ENCODE measurements around the gene EBPL.
A peak's percentile ranks its signal among the peaks of the same experiment; 100 is the strongest.

The EBPL gene

DNA sequence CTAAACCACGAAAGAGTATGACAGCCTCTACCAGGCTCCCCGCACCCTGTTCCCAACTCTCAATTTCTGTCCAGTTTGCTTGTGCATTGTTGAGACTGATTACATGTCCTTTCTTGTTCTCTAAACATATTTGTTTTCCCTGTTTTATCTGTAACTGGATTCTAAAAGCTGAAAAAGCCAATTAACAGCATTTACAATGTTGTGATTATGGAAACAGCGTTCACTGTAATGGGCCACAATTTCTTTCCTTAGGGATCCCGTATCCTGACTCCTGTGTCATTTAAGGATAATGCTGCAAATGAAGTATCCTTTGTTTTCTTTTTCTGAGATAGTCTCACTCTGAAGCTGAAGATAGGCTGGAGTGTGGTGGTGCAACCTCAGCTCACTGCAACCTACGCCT, 20.5 kb downstream of the EBPL start (continued):
- TF ChIP-seq CSDC2 (CRISPR knock-in tag; IDR thresholded peaks at IDR 0.05): no peak
- TF ChIP-seq, protein P1, sequence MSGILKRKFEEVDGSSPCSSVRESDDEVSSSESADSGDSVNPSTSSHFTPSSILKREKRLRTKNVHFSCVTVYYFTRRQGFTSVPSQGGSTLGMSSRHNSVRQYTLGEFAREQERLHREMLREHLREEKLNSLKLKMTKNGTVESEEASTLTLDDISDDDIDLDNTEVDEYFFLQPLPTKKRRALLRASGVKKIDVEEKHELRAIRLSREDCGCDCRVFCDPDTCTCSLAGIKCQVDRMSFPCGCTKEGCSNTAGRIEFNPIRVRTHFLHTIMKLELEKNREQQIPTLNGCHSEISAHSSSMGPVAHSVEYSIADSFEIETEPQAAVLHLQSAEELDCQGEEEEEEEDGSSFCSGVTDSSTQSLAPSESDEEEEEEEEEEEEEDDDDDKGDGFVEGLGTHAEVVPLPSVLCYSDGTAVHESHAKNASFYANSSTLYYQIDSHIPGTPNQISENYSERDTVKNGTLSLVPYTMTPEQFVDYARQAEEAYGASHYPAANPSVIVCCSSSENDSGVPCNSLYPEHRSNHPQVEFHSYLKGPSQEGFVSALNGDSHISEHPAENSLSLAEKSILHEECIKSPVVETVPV (CRISPR knock-in tag; IDR thresholded peaks at IDR 0.05): no peak
- no peak for TF ChIP-seq CREB5 (CRISPR knock-in tag; IDR thresholded peaks at IDR 0.05; ENCODE audit: low read depth)
- no peak for TF ChIP-seq ZFP3 (CRISPR knock-in tag; IDR thresholded peaks at IDR 0.05)
- no peak for TF ChIP-seq PPARA (CRISPR knock-in tag; IDR thresholded peaks at IDR 0.05; ENCODE audit: borderline replicate concordance)
- no peak for TF ChIP-seq ZC3H10 (CRISPR knock-in tag; IDR thresholded peaks at IDR 0.05)
- TF ChIP-seq BACH2 (CRISPR knock-in tag; IDR thresholded peaks at IDR 0.05; ENCODE audit: borderline replicate concordance): no peak

GRCh38 chr13:49669735-49670309, 21.5 kb downstream of the EBPL start:
- peak; percentile 62; the same call in 1 of the 2 replicates for TF ChIP-seq ZNF70 (CRISPR knock-in tag; IDR thresholded peaks at IDR 0.05)
- TF ChIP-seq, protein P1 (CRISPR knock-in tag; IDR thresholded peaks at IDR 0.05): no peak
- peak; percentile 99 for ATAC-seq

DNA sequence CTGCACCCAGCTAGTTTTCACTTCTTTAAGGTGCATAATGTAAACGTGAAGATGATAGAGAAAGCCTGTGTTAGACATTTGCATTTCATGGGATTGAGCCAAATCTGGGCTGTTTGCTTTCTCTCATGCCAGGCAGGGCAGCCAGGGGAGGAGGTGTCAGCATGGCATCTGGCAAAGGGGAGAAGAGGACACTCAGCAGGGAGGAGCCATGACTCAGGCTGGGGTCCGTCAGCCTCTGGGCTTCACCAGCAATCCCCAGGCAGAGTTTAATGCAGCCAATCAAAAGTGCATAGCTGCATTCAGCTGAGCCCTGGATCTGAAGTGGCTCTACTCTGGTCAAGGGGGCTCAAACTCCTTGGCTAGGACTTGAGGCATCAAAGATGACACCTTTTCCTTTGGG, 23.5 kb downstream of the EBPL start:
- ATAC-seq: peak; percentile 77
- TF ChIP-seq OSR1 (CRISPR knock-in tag; IDR thresholded peaks at IDR 0.05) (no peak), GLIS3 (CRISPR knock-in tag; IDR thresholded peaks at IDR 0.05) (no peak), TCF4 (CRISPR knock-in tag; IDR thresholded peaks at IDR 0.05; ENCODE audit: borderline replicate concordance) (no peak), SNAI2 (CRISPR knock-in tag; IDR thresholded peaks at IDR 0.05) (no peak), RARB (CRISPR knock-in tag; IDR thresholded peaks at IDR 0.05) (no peak), ARNTL (CRISPR knock-in tag; IDR thresholded peaks at IDR 0.05; ENCODE audit: borderline replicate concordance, low read depth) (no peak), PPARA (CRISPR knock-in tag; IDR thresholded peaks at IDR 0.05; ENCODE audit: borderline replicate concordance) (no peak), BACH2 (CRISPR knock-in tag; IDR thresholded peaks at IDR 0.05; ENCODE audit: borderline replicate concordance) (no peak), ZNF70 (CRISPR knock-in tag; IDR thresholded peaks at IDR 0.05) (no peak), ESRRG (CRISPR knock-in tag; IDR thresholded peaks at IDR 0.05) (no peak), ZNF565 (CRISPR knock-in tag; conservative IDR thresholded peaks at IDR 0.05; ENCODE audit: low read depth) (no peak), ZNF8 (CRISPR knock-in tag; IDR thresholded peaks at IDR 0.05) (no peak), ISL1 (CRISPR knock-in tag; IDR thresholded peaks at IDR 0.05) (no peak), ZFP3 (CRISPR knock-in tag; IDR thresholded peaks at IDR 0.05) (no peak), ZFP30 (CRISPR knock-in tag; IDR thresholded peaks at IDR 0.05) (no peak), ZC3H10 (CRISPR knock-in tag; IDR thresholded peaks at IDR 0.05) (no peak)
- TF ChIP-seq, protein P1 (CRISPR knock-in tag; IDR thresholded peaks at IDR 0.05): no peak
- TF ChIP-seq, protein P2, sequence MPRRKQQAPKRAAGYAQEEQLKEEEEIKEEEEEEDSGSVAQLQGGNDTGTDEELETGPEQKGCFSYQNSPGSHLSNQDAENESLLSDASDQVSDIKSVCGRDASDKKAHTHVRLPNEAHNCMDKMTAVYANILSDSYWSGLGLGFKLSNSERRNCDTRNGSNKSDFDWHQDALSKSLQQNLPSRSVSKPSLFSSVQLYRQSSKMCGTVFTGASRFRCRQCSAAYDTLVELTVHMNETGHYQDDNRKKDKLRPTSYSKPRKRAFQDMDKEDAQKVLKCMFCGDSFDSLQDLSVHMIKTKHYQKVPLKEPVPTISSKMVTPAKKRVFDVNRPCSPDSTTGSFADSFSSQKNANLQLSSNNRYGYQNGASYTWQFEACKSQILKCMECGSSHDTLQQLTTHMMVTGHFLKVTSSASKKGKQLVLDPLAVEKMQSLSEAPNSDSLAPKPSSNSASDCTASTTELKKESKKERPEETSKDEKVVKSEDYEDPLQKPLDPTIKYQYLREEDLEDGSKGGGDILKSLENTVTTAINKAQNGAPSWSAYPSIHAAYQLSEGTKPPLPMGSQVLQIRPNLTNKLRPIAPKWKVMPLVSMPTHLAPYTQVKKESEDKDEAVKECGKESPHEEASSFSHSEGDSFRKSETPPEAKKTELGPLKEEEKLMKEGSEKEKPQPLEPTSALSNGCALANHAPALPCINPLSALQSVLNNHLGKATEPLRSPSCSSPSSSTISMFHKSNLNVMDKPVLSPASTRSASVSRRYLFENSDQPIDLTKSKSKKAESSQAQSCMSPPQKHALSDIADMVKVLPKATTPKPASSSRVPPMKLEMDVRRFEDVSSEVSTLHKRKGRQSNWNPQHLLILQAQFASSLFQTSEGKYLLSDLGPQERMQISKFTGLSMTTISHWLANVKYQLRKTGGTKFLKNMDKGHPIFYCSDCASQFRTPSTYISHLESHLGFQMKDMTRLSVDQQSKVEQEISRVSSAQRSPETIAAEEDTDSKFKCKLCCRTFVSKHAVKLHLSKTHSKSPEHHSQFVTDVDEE (CRISPR knock-in tag; IDR thresholded peaks at IDR 0.05): no peak
- TF ChIP-seq, protein P3, sequence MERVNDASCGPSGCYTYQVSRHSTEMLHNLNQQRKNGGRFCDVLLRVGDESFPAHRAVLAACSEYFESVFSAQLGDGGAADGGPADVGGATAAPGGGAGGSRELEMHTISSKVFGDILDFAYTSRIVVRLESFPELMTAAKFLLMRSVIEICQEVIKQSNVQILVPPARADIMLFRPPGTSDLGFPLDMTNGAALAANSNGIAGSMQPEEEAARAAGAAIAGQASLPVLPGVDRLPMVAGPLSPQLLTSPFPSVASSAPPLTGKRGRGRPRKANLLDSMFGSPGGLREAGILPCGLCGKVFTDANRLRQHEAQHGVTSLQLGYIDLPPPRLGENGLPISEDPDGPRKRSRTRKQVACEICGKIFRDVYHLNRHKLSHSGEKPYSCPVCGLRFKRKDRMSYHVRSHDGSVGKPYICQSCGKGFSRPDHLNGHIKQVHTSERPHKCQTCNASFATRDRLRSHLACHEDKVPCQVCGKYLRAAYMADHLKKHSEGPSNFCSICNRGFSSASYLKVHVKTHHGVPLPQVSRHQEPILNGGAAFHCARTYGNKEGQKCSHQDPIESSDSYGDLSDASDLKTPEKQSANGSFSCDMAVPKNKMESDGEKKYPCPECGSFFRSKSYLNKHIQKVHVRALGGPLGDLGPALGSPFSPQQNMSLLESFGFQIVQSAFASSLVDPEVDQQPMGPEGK (CRISPR knock-in tag; IDR thresholded peaks at IDR 0.05; ENCODE audit: borderline replicate concordance): no peak
- TF ChIP-seq, protein P4, sequence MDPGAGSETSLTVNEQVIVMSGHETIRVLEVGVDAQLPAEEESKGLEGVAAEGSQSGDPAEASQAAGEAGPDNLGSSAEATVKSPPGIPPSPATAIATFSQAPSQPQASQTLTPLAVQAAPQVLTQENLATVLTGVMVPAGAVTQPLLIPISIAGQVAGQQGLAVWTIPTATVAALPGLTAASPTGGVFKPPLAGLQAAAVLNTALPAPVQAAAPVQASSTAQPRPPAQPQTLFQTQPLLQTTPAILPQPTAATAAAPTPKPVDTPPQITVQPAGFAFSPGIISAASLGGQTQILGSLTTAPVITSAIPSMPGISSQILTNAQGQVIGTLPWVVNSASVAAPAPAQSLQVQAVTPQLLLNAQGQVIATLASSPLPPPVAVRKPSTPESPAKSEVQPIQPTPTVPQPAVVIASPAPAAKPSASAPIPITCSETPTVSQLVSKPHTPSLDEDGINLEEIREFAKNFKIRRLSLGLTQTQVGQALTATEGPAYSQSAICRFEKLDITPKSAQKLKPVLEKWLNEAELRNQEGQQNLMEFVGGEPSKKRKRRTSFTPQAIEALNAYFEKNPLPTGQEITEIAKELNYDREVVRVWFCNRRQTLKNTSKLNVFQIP (CRISPR knock-in tag; IDR thresholded peaks at IDR 0.05; ENCODE audit: borderline replicate concordance, low read depth): no peak

Measured in SK-N-SH treated with all-trans-retinoic acid at 6 μM for 48 hours (cell line).